SK-N-SH (cell line): ENCODE data around the gene ATP2A2.

ENCODE experiments used
- EZH2phosphoT487 ChIP-seq: fragments of 200-600 bp; sonication (generic); IDR thresholded peaks from 2 replicates; pipeline ENCODE4 v1.6.1; 2017; ENCODE audit warnings: low read depth, mixed run types, mild to moderate bottlenecking, antibody characterized with exemption, moderate library complexity, borderline replicate concordance
- FOXM1 ChIP-seq: IDR thresholded peaks from 2 replicates; pipeline ENCODE4 v1.4.0; 2012; ENCODE audit warnings: low read depth, mild to moderate bottlenecking
- MXI1 ChIP-seq: IDR thresholded peaks from 2 replicates; pipeline ENCODE4 v1.6.1; 2012; ENCODE audit warnings: mild to moderate bottlenecking, low read depth, low read length, improper control_type of control experiment
- POLR2AphosphoS5 ChIP-seq: IDR thresholded peaks from 2 replicates; pipeline ENCODE4 v1.6.1; 2012; ENCODE audit warnings: low read depth, low read length
- RAD21 ChIP-seq: IDR thresholded peaks from 2 replicates; pipeline ENCODE4 v1.6.1; 2012; ENCODE audit warnings: mild to moderate bottlenecking, low read length
- TF ChIP-seq, protein P1 (sequence below): fragments of 200-600 bp; sonication (generic); IDR thresholded peaks from 2 replicates; pipeline ENCODE4 v1.6.1; 2017; ENCODE audit warnings: antibody characterized with exemption, mild to moderate bottlenecking, moderate library complexity
- TF ChIP-seq, protein P2 (sequence below): IDR thresholded peaks from 2 replicates; pipeline ENCODE4 v1.4.0; 2012; ENCODE audit warnings: low read depth

DNA sequence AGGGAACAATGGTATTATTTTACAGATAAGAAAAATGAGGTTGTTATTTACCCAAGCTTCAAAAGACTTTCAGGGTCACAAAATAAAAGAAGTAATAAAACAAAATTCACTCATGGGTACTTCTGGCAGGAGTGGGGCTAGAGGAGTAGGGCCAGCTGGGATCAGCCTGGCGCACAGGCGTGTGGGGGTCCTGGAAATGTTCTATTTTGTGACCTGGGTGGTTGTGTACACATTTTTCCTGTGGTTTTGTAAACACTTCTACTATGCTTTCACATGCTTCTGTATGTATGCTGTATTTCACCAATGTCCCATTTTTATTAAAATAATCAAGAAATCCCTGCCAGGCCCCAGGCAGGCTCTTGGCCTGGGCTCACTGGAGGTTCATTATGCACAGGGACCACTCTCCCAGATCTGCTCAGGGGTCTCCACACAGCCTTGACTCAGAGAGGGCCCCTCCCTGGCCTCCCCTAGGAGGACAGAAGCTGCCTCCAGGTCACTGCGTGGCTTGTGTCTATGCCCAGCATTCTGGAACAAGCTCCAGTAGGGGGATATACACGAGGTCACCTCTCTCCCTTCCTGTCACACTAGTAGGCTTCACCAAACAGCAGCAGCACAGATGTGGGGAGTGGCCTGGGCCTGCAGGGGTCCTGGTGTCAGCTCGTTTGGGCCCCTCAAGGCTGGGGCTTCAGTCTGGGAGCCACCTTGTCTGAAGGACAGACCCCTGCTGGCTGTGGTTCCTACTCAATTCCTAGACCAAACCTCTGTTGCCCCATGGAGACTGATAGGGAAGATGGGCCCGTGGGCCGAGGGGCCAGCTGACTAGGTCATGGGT, 84.7 kb downstream of the ATP2A2 start:
- TF ChIP-seq, protein P1, sequence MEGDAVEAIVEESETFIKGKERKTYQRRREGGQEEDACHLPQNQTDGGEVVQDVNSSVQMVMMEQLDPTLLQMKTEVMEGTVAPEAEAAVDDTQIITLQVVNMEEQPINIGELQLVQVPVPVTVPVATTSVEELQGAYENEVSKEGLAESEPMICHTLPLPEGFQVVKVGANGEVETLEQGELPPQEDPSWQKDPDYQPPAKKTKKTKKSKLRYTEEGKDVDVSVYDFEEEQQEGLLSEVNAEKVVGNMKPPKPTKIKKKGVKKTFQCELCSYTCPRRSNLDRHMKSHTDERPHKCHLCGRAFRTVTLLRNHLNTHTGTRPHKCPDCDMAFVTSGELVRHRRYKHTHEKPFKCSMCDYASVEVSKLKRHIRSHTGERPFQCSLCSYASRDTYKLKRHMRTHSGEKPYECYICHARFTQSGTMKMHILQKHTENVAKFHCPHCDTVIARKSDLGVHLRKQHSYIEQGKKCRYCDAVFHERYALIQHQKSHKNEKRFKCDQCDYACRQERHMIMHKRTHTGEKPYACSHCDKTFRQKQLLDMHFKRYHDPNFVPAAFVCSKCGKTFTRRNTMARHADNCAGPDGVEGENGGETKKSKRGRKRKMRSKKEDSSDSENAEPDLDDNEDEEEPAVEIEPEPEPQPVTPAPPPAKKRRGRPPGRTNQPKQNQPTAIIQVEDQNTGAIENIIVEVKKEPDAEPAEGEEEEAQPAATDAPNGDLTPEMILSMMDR, result no peak
- TF ChIP-seq FOXM1 (no peak), RAD21 (no peak), POLR2AphosphoS5 (no peak), MXI1 (no peak), EZH2phosphoT487 (no peak)
- TF ChIP-seq, protein P2, sequence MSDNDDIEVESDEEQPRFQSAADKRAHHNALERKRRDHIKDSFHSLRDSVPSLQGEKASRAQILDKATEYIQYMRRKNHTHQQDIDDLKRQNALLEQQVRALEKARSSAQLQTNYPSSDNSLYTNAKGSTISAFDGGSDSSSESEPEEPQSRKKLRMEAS, result no peak
